NB4 (cell line): ENCODE measurements around the gene LYRM2.

ENCODE experiments used
- MYC ChIP-seq: IDR thresholded peaks from 2 replicates; pipeline ENCODE4 v1.6.1; 2011; ENCODE audit warnings: low read depth, low read length
- TF ChIP-seq, protein P1 (sequence below): IDR thresholded peaks from one replicate; pipeline ENCODE4 v1.5.1; 2012; ENCODE audit warnings: low read depth, low read length
- TF ChIP-seq, protein P2 (sequence below): IDR thresholded peaks from 2 replicates; pipeline ENCODE4 v1.6.1; 2011; ENCODE audit warnings: low read depth, low read length

DNA sequence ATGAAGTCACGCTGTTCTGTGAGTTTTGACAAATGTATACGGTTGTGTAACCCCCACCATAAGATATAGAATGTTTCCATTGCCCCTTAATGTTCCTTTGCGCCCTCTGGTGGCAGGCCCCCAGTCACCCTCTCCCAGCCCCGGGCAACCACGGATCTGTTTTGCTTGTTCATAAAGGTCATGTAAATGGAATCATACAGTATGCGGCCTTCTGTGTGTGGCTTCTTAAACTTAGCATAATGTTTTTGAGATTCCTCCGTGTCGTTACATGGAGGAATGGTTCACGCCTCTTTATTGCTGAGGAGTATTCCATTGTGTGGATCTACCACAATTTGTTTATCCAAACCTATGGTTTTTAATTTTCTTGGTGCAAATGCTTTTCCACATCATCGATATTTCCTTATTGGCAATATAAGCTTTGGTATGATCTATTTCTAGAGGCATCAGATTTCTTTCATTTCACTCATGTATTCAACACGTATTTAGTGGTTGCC, 28.4 kb downstream of the LYRM2 start:
- TF ChIP-seq, protein P1, sequence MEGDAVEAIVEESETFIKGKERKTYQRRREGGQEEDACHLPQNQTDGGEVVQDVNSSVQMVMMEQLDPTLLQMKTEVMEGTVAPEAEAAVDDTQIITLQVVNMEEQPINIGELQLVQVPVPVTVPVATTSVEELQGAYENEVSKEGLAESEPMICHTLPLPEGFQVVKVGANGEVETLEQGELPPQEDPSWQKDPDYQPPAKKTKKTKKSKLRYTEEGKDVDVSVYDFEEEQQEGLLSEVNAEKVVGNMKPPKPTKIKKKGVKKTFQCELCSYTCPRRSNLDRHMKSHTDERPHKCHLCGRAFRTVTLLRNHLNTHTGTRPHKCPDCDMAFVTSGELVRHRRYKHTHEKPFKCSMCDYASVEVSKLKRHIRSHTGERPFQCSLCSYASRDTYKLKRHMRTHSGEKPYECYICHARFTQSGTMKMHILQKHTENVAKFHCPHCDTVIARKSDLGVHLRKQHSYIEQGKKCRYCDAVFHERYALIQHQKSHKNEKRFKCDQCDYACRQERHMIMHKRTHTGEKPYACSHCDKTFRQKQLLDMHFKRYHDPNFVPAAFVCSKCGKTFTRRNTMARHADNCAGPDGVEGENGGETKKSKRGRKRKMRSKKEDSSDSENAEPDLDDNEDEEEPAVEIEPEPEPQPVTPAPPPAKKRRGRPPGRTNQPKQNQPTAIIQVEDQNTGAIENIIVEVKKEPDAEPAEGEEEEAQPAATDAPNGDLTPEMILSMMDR, result peak; percentile 96
- no peak for TF ChIP-seq MYC
- TF ChIP-seq, protein P2, sequence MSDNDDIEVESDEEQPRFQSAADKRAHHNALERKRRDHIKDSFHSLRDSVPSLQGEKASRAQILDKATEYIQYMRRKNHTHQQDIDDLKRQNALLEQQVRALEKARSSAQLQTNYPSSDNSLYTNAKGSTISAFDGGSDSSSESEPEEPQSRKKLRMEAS, result no peak
